ENCODE results near the gene SLIT1. TPM values are rescaled to one million over a fixed set of nuclear protein-coding genes. Genes with fewer than 3 reads are reported as not detected.

Gene SLIT1
- total RNA-seq, 1 donor from 2014 or later, result 10.6 TPM

DNA sequence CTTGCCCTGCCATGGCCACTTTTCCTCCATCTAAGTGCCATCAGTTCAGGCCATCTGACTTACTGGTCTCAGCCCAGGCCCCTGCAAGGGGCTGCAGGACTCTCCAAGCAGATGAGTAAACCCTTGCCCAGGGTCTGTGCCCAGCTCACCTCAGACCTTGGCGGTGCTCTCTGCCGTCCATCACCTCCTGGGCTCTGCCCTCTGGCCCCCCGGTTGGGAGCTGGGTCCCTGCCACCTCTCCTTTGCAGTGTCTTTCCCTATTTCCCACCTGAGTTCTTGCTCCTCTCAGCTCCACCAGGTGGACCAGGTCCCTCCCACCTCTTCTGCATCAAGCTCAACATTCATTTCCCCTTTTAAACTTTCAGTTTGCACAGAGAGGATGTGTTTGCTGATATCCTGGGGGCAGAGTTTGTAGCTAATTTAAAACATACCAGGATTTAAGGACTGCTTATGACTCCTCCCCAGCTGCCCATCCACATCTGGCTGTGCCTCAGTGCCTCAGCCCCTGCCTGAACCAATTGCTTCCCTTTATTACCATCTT is 135.5 kb downstream of the SLIT1 start:
- TF ChIP-seq, protein P1, sequence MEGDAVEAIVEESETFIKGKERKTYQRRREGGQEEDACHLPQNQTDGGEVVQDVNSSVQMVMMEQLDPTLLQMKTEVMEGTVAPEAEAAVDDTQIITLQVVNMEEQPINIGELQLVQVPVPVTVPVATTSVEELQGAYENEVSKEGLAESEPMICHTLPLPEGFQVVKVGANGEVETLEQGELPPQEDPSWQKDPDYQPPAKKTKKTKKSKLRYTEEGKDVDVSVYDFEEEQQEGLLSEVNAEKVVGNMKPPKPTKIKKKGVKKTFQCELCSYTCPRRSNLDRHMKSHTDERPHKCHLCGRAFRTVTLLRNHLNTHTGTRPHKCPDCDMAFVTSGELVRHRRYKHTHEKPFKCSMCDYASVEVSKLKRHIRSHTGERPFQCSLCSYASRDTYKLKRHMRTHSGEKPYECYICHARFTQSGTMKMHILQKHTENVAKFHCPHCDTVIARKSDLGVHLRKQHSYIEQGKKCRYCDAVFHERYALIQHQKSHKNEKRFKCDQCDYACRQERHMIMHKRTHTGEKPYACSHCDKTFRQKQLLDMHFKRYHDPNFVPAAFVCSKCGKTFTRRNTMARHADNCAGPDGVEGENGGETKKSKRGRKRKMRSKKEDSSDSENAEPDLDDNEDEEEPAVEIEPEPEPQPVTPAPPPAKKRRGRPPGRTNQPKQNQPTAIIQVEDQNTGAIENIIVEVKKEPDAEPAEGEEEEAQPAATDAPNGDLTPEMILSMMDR (conservative IDR thresholded peaks at IDR 0.05), result no peak
- Mint-ChIP-seq H3K4me3 (no peak overlapping the region), H3K4me1 (no peaks in the 10 kb centered on the region), H3K27ac (ENCODE audit: unreplicated experiment) (no peak overlapping the region), H3K9me3 (peaks cover 3% of the 10 kb centered on the region), H3K27me3 (ENCODE audit: low read depth) (peaks cover 5% of the 10 kb centered on the region), H3K36me3 (ENCODE audit: low read depth) (peaks cover 2% of the 10 kb centered on the region)
- DNase-seq (ENCODE audit: low read depth, low spot score), result no peak

DNA sequence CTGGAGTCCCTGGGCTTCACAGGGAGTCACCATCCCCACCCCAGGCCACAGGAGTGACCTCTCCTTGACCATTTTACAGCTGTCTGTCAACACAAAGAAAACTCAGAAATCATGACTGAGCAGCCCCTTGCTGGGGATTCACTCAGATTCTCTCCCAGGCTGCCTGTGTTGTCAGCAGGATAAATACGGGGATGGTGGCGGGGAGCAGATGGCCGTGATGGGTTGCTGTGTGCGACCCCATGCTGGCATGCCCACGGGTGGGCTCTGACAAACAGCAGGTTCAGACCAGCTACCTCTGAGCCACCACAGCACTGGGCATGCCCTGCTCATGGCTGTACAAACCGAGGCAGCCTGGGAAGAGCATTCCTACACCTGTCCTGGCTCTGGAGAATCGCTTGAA is 136.1 kb downstream of the SLIT1 start:
- no peak for DNase-seq (ENCODE audit: low read depth, low spot score)
- H3K9me3 Mint-ChIP-seq, result peaks cover 3% of the 10 kb centered on the region
- H3K4me3 Mint-ChIP-seq, result no peak overlapping the region
- H3K27me3 Mint-ChIP-seq (ENCODE audit: low read depth), result peaks cover 5% of the 10 kb centered on the region
- no peak overlapping the region for H3K27ac Mint-ChIP-seq (ENCODE audit: unreplicated experiment)
- TF ChIP-seq, protein P1 (conservative IDR thresholded peaks at IDR 0.05), result no peak
- no peaks in the 10 kb centered on the region for H3K4me1 Mint-ChIP-seq
- peaks cover 2% of the 10 kb centered on the region for H3K36me3 Mint-ChIP-seq (ENCODE audit: low read depth)

DNA sequence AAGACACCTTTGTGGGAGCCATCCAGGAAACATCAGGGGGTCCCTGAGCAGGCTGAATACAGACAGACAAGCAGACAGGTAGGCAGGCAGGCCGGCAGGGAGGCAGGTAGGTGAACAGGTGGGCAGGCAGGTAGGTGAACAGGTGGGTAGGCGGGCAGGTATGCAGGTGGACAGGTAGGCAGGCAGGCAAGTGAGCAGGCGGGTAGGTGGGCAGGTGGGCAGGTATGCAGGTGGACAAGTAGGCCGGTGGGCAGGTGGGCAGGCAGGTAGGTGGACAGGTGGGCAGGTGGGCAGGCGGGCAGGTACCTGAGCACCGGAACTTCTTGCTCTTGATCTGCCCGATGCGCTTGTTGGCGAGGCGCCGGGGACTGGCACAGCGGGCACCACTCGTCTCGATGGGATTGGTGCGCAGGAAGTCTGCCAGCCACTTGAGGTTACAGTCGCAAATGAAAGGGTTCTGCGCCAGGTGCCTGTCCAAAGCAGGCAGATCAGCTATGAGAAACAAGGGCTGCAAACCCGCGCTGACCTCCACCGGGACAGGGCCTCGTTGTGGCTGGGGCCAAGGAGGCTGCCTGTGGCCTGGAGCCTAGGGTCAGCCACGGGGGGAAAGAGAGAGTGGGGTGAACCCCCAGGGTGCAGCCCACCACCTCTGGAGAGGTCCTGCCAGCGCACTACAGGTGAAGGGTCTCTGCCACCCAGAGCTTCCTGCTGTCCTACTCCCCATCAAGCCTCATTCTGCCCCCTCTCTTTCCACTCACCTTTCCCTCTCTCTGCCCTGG is 136.9 kb downstream of the SLIT1 start:
- DNase-seq (ENCODE audit: low read depth, low spot score), result no peak
- Mint-ChIP-seq H3K27ac (ENCODE audit: unreplicated experiment) (no peak overlapping the region), H3K36me3 (ENCODE audit: low read depth) (no peaks in the 10 kb centered on the region), H3K4me1 (no peaks in the 10 kb centered on the region), H3K27me3 (ENCODE audit: low read depth) (peaks cover 3% of the 10 kb centered on the region), H3K4me3 (no peak overlapping the region), H3K9me3 (no peaks in the 10 kb centered on the region)
- TF ChIP-seq, protein P1 (conservative IDR thresholded peaks at IDR 0.05), result no peak

- H3K4me1 Mint-ChIP-seq, result no peaks in the 10 kb centered on the region
- H3K27me3 Mint-ChIP-seq (ENCODE audit: low read depth), result peaks cover 3% of the 10 kb centered on the region
- TF ChIP-seq, protein P1 (conservative IDR thresholded peaks at IDR 0.05), result no peak
- no peak overlapping the region for H3K27ac Mint-ChIP-seq (ENCODE audit: unreplicated experiment)
- no peak for DNase-seq (ENCODE audit: low read depth, low spot score)
- no peaks in the 10 kb centered on the region for H3K9me3 Mint-ChIP-seq
- no peak overlapping the region for H3K4me3 Mint-ChIP-seq
- H3K36me3 Mint-ChIP-seq (ENCODE audit: low read depth), result no peaks in the 10 kb centered on the region
These were observed 138.0 kb downstream of the SLIT1 start for GRCh38 chr10:97047788-97048187.

- H3K9me3 Mint-ChIP-seq, result no peaks in the 10 kb centered on the region
- TF ChIP-seq, protein P1 (conservative IDR thresholded peaks at IDR 0.05), result no peak
- no peaks in the 10 kb centered on the region for H3K4me1 Mint-ChIP-seq
- no peaks in the 10 kb centered on the region for H3K36me3 Mint-ChIP-seq (ENCODE audit: low read depth)
- peaks cover 3% of the 10 kb centered on the region for H3K27me3 Mint-ChIP-seq (ENCODE audit: low read depth)
- no peak overlapping the region for H3K4me3 Mint-ChIP-seq
- no peak for DNase-seq (ENCODE audit: low read depth, low spot score)
- no peak overlapping the region for H3K27ac Mint-ChIP-seq (ENCODE audit: unreplicated experiment)
These were observed 138.5 kb downstream of the SLIT1 start for GRCh38 chr10:97047083-97047736.

Measured in neural crest cell (in vitro differentiated cells).